ENCODE measurements around the gene LYPD8.

The LYPD8 gene

DNA sequence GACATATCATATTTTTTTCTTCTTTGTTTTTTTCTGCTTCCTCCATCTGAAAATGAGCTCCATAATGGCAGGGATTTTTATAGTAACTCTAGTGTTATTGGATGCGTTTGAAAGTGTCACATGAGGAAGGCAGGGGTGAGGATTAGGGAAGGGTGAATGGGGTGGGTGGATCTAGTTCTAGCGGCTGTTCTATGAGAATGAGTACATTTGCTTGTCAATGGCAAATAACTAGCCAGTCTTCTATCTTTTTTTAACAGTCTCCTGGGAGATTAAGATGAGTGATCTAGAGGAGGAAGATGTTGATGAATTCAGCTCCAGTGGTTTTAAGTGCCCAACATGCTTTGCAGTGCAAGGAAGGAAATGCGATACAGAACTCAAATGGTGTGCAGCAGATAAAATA lies 58.8 kb downstream of the LYPD8 start:
- DNase-seq, result no peak

DNA sequence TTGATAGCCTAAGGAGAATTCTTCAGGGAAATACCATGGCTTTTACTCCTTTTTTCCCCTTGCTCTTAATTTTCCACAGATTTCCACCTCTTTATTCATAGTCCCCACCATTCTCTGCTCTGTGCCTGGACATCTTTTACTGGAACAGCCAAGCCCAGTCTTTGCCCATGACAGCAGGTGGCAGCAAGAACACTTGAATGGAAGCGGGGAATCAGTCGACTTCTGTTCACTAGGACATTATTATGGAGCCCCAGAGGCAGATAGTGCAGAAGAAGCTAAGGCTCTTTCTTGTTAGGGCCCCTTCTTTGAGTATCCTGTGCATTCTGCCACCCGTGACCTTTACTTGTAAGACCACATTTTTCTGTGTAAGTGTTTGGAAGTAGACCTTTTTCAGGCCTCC lies 59.3 kb downstream of the LYPD8 start:
- no peak for DNase-seq

DNA sequence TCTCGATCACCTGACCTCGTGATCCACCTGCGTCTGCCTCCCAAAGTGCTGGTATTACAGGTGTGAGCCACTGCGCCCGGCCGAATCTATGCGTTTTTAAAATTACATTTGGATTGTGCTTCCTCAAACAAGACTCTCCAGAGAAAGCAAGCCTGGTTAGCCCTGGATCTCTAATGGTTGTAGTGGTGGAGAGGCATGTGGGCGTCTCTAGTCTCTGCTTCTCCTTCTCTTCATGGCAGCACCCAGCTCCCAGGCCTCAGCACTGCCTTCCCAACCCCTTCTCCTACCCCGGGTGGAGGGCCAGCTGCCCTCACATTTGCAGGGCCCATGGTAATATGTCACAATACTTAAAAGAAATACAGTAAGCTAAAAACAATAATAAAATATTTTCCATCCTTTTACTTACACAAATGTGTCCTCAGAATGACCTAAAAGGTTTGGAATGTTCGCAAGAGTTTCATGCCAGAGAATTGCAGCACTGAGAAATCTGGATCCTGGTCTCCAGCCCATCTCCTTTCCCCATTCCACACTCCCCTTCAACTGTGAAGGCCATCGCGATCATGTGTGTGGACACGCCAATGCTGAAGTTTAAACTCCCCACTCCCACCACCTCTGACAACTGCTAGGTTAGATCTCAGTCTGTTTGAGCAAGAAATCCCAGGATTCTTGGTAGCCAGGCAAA lies 60.0 kb downstream of the LYPD8 start:
- no peak for DNase-seq

DNA sequence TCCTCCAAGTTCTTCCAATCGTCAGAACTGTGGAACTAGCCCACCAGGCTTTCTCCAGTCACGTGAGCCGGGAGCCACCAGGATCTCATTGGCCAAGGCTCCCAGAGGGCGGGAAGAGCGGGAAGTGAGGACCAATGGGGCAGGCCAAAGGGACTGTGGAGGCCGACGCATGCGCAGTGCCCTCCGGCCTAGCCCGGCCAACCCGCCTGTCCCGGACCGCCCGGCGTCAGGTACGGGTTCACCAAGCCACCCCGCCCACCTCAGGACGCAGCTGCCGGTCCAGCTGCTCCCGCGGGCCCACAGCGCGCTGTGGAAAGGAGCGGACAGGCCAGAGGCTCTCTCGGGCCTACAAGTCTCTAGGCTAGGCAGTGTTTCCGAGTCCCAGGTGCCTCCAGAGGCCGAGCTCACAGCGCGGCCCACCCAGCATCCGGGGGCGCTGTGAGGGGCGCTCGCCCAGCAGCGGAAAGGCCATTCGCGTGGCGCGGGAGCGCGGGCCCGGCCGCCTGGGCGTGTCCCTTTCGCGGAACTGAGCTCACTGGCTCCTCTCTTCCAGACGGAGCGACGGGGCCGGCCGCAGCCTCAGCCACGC lies 63.9 kb downstream of the LYPD8 start:
- DNase-seq, result no peak
